ENCODE measurements around the gene CAPN9.

DNA sequence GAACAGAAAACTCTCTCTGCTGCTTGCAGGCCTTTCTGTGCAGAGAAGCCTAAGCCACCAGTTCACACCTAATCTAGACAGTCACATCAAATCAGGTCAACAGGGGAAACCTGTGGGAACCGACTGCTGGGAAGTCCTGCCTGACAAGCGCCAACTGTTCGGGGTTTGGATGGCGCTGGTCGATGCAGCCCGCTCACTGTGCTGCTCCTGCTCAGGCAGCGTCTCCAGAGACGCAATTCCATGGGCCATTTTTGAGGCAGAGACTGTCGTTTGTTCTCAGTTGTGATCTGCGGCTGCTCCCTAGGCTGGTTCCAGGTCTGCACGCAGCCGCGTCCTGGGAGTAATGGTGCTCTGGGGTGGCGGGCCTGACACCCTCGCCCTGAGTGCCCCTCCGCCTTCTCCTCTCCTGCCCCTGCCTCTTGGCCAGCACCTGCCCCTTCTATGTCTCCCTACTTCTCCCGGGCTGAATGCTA, 34.7 kb upstream of the CAPN9 start:
- TF ChIP-seq, protein P1, sequence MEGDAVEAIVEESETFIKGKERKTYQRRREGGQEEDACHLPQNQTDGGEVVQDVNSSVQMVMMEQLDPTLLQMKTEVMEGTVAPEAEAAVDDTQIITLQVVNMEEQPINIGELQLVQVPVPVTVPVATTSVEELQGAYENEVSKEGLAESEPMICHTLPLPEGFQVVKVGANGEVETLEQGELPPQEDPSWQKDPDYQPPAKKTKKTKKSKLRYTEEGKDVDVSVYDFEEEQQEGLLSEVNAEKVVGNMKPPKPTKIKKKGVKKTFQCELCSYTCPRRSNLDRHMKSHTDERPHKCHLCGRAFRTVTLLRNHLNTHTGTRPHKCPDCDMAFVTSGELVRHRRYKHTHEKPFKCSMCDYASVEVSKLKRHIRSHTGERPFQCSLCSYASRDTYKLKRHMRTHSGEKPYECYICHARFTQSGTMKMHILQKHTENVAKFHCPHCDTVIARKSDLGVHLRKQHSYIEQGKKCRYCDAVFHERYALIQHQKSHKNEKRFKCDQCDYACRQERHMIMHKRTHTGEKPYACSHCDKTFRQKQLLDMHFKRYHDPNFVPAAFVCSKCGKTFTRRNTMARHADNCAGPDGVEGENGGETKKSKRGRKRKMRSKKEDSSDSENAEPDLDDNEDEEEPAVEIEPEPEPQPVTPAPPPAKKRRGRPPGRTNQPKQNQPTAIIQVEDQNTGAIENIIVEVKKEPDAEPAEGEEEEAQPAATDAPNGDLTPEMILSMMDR (IDR thresholded peaks at IDR 0.05) = no peak
- no peak for TF ChIP-seq EZH2phosphoT487 (IDR thresholded peaks at IDR 0.05)
- no peak for TF ChIP-seq EZH2 (IDR thresholded peaks at IDR 0.05)

All from neural progenitor cell (in vitro differentiated cells).